MM.1S (cell line): ENCODE measurements around the gene KCNK13.

ENCODE experiments used
- EZH2 ChIP-seq: fragments of 300-600 bp; sonication (generic); optimal IDR thresholded peaks from 2 replicates; pipeline ENCODE3; 2017; ENCODE audit warnings: low read depth, mild to moderate bottlenecking, antibody characterized with exemption, low read length, mixed read lengths
- EZH2phosphoT487 ChIP-seq: fragments of 300-600 bp; sonication (generic); IDR thresholded peaks from 2 replicates; pipeline ENCODE4 v1.6.1; 2018; ENCODE audit warnings: antibody characterized with exemption, low read length
- TF ChIP-seq, protein P1 (sequence below): fragments of 300-600 bp; sonication (generic); IDR thresholded peaks from 2 replicates; pipeline ENCODE4 v1.5.1; 2016; ENCODE audit warnings: antibody characterized with exemption, low read length, mixed read lengths

DNA sequence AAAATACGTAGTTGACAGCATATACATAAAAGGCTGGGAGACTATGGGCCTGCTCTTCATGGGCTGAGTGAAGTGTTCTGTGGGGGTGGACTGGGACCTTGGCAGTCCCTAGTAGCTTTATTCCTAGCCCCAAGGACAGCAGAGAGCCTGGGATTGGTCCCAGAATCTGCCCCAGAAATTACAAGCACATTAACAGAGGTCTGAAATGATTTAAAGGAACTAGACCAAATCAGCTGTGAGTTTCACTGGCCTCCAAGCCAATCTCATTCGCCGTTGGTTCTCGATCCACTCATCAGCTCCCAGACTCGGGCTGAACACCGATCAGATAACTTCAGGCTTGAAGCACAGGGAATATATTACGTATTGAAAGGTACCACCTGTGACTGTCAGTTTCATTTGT lies 117.6 kb downstream of the KCNK13 start:
- TF ChIP-seq, protein P1, sequence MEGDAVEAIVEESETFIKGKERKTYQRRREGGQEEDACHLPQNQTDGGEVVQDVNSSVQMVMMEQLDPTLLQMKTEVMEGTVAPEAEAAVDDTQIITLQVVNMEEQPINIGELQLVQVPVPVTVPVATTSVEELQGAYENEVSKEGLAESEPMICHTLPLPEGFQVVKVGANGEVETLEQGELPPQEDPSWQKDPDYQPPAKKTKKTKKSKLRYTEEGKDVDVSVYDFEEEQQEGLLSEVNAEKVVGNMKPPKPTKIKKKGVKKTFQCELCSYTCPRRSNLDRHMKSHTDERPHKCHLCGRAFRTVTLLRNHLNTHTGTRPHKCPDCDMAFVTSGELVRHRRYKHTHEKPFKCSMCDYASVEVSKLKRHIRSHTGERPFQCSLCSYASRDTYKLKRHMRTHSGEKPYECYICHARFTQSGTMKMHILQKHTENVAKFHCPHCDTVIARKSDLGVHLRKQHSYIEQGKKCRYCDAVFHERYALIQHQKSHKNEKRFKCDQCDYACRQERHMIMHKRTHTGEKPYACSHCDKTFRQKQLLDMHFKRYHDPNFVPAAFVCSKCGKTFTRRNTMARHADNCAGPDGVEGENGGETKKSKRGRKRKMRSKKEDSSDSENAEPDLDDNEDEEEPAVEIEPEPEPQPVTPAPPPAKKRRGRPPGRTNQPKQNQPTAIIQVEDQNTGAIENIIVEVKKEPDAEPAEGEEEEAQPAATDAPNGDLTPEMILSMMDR = no peak
- TF ChIP-seq EZH2phosphoT487 (no peak), EZH2 (no peak)
